GM18907 (cell line): ENCODE measurements around the gene NXPH1.
"Not testable (repeated sequence)": the region's sequence is repeated elsewhere in the genome, so short reads cannot be mapped to it uniquely, and the experiment has no call there.

Experiments used
- ATAC-seq: cut with Tn5 transposase; IDR thresholded peaks from one replicate; pipeline ENCODE4 v1.9.1; 2021; ENCODE audit warnings: mild to moderate bottlenecking, moderate library complexity; ENCODE audit not compliant: unreplicated experiment

NXPH1 gene

DNA sequence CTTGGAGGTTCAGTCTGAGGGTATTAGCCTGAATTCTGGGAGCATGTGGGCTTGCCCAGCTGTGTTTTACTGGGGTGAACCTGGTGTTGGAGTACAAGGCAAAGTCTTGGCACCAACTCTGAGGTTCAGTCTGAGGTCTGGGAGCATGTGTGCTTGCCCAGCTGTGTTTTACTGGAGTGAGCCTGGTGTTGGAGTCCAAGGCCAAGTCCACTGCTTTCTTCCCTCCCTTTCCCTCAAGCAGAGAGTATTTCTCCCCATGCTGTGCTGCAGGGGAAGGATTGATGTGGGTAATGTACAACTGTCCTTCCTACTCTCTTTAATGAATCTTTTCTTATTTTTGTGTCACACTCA, 236.1 kb downstream of the NXPH1 start:
- no peak for ATAC-seq

DNA sequence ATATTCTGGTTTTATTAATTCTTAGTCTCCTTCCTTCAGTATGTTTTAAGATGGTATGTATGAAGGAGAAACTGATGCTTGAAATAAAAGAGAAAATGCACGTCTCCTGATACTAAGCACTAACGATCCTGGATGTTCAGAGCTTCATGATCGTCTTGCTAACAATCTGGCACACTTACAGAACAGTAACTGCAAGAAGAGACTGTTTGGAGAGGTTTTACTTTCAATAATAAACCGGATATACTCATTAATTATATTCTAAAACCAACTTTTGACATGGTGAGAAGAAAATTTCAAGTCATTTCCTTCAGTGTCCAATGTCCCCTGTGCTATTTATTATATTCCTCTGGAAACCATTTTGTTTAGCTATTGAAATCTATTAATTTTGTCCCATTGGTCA, 251.0 kb downstream of the NXPH1 start:
- ATAC-seq: no peak

DNA sequence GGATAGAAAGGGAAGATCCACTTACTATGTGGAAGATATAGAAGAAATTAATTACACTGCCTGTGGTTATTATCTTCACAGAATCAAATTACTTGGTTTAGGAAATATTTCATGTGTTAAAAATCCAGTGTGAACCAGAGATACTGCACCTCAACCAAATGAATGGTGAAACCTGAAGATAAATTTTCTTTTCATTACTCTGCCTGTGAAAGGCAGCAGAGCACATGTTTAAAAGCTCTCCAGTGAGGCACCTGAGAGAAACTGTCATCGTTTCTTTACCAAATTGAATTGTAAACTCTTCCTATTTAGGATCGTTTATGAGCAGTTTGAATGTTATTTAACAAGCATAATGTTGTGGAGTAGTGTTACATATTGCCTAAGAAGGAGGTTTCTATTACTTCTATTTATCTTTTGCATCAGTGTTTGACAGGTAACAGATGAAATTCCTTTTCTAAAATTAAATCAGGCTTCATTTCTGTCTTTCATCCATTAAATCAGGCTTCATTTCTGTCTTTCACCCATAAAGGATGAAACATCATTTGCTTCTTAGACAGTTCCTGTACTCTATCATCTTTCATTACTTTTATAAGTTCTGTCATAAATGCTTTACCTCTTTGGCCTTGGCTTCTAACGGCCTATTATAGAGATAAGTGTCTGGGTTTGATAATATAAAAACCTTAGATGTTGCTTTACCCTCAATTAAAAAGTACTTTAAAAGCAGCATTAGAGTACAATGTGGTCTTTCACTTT, 266.6 kb downstream of the NXPH1 start:
- ATAC-seq: no peak

DNA sequence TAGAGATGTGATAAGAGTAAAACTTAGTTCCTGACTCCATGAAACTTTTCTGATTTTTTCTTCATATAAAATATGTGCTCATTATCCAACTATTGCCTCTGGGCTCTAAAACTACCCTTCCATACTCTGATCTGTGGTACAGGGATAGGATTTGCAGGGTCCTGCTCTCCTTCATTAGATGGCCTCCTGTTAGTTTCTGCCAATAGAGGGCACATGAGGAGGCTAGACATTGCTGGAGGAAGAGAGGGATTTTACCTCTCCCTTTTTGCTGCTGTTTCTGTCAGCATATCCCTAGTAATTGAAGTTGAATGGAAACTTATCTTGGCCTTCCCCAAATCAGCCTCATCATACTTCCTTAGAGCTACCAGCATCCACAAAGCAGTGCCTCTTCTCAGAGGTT, 269.4 kb downstream of the NXPH1 start:
- ATAC-seq: no peak

DNA sequence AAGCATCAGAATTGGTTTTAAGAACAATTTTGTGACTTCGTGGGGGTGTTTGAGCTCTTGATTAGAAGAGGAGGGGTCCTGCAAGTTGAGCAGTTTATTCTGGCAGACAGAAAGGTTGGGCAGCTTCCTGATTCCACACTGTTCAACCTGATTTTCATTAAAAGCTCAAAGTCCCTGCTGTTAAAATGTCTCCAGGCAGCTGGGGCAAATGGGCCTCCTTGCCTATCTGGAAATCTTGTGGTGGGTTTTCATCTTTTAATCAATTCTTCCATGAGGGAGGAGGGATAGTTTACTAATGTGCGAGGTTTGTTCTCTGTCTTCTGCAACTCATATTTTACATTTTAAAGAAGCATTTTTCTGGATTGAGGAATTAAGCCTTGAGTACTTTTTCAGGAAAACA, 276.7 kb downstream of the NXPH1 start:
- no peak for ATAC-seq

DNA sequence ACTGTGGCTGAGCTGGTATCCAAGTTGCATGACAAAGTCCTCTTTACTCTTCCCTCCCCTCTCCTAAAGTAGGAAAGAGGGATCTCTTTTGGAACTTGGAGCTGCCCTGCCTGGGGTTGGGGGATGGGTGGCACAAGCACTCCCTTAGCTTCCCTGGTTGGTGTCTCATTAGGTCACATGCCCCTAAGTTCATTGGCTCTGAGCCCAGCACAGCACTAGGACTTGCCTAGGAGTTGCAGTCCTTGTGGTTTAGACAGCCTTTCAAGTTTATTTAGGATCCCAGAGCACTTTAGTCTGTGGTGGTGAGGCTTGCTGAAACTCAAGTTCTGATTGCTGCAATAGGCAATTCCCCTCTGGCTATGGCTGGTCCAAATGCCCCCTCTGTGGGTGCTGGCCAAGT, 281.4 kb downstream of the NXPH1 start:
- ATAC-seq: no peak

DNA sequence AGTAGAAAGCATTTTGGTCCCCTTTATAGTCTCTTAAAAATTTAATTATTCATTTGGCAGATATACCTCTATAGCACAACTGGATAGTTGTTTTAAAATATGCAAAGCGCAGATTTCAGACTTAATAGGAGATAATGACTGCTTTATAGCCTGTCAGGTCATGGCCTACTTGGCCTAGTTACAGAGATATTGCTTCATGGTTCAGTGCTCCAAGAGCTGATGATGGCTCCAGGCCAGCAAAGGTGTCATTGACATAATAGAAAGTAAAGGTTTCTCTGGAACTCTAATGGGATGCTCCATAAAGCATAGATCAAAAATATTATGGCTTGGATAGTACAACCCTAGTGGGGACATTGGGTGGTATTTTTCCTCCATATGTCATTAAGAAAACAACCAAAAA, 285.7 kb downstream of the NXPH1 start:
- ATAC-seq: no peak

DNA sequence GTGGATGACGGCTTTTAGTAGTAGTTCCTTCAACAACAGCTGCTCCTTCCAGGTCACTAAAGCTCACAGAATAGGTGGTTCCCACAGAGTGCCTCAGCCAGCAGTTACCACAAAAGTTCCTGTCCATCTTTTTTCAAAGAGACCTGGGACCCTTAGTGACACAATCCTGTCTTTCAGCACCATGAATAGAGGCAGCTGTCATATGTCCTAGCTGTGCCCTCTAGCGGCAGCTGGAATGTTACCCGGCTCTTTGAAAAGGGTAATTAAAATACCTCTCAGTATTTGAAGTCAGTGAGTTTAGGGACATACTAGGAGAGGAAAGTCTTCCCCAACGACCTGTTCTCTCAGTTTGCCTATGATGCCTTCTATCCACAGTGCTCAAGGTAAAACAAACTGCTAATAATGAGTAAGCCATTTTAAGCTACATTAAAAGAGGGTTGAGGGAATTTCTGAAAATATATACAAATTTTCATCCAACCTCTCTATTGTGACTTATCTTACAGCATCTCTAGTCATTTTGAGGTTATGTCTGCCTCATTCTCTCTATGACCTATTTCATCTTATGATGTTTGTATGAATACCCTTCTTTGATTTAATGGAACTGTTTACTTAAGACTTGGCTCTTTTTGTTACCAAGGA, 290.8 kb downstream of the NXPH1 start:
- peak; percentile 92 for ATAC-seq

DNA sequence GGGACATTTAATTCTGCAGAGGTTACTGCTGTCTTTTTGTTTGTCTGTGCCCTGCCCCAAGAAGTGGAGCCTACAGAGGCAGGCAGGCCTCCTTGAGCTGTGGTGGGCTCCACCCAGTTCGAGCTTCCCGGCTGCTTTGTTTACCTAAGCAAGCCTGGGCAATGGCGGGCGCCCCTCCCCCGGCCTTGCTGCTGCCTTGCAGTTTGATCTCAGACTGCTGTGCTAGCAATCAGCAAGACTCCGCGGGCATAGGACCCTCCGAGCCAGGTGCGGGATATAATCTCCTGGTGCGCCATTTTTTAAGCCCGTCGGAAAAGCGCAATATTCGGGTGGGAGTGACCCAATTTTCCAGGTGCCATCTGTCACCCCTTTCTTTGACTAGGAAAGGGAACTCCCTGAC, 298.3 kb downstream of the NXPH1 start:
- not testable (repeated sequence) for ATAC-seq

DNA sequence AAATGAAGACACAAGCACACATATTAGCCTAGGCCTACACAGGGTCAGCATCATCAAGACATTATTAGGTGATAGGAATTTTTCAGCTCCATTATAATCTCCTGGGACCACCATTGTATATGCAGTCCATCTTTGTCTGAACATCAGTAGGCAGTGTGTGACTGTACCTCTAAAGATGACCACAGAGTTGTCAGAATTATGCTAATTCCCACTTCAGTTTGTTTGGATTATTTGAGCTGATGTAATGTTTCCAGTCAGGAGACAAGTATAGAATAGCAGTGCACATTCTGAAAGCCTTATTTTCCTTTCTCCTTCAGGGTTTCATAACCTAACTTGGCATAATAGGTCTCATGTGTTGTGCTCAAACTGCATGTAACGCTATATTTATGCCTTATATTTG, 306.4 kb downstream of the NXPH1 start:
- no peak for ATAC-seq

DNA sequence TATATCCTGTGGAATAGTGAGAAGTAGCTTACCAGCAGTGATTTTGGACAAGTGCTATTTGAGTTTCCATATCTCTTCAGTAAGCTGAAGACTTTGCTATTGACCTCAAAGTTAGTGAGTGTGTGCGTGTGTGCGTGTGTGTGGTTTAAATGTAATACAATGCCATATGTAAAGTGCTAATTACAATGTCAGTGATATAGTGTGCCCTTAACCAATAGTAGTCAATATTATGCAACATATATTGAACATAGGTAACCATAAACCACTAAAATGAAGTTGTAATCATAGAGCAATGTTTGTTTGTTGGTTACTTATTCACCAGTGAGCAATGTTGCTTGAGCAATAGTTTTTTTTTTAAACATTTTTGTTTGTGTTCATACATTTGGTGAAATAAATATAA, 309.4 kb downstream of the NXPH1 start:
- ATAC-seq: no peak

DNA sequence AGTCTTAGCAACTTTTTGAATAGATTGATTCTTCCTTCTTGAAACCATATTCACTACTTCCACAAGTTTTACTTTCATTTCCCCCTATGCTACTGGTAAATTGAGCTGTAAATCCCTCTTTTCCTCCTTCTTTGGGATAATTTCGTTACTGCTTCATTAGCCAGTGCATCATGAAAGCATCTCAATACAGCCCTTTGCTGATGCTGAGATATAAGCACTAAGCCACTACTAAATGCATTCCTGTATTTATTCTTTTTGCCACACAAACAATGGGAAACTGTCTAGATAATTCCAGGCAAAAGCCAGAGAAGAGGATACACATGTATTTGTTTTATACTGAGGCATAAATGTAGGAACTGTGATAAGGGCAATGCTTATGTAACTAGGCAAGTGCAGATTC, 313.9 kb downstream of the NXPH1 start:
- ATAC-seq: no peak

DNA sequence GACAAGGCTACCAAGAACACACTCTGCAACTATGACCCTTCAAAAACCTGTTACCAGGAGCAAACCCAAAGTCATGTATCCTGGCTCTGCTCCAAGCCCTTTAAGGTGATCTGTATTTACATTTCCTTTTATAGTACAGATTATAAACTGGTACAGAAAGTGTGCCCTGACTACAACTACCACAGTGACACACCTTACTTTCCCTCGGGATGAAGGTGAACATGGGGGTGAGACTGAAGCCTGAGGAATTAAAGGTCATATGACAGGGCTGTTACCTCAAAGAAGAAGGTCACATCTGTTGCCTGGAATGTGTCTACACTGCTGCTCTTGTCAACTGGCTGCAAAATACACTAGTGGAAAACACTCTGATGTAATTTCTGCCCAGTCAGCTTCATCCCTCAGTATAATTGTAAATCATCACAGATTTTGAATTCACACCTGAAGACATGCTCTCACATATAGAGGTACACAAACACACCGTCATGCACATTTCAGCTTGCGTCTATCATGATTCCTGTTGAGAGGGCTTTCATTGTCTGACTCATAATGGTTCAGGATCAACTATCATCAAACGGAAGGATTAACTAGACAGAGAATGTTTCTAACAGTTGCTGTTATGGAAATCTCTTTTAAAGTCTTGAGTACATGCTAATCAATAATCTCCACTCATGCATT, 318.3 kb downstream of the NXPH1 start:
- ATAC-seq: no peak

DNA sequence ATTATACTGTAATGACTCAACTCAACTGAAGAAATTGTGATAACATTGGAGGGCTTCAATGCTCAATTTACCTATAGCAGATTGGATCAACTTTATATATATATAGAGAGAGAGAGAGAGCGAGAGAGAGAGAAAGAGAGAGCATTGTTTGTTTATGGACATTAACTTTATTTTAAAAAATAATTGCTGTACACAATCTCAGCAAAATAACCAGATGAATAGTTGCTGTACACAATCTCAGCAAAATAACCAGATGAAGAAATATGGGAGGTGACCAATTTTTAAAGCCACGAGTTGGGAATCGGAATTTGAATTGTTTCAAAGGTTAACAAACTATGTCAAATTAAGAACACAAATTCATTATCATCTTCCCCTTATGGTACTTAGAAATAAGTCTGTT, 319.9 kb downstream of the NXPH1 start:
- no peak for ATAC-seq

DNA sequence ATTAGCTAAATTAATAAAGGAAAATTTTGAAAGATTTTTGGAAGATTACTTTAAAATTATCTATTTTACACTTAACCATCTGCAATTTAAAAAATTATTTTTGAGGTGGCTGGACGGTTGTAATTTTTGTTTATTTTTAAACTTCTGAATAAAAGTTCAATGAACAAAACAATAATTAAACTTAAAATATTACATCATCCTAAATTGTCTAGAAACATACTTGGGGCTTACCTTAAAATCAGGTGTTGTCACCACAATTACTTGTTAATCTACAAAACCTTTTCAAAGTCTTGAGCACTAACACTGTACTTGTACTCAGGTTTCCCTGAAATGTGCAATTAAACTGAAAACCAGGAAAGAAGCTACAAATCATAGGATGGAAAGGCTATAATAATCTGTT, 328.3 kb downstream of the NXPH1 start:
- no peak for ATAC-seq

DNA sequence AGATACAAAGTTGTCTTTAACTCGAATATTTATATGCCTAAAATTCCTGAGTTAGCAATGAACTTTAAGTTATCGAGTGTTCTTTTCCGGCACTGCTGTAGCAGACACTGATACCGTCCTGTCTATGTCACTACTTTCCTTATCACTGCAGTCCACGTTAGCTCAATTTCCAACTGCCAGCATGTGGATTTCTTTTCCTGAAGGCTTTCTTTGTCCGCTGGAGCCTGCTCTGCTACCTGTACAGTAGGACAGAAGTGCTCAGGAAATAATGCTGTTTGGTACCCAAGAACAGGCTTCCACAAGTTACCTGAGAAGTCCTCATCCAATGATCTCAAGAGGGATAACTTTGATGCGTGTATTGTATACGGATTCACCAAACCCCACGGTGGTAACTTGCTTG, 329.4 kb downstream of the NXPH1 start:
- no peak for ATAC-seq

DNA sequence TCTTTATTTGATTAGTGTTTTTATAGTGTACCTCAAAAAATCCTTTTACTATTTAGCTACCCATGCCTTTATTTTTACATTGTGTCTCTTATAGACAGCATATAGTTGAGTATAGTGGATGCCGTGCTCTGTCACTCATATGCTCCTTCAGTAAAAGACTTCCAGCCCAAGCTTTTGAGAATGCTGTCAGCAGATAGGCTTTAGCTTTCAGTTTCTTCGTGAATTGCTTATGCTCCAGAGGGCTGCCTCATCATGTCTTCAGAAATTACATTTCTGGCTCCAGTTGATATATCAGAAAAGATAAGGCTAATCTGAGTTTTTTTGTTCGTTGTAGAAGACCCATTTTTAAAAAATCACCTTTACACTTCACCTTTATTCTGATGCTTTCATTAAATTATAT, 332.0 kb downstream of the NXPH1 start:
- no peak for ATAC-seq

DNA sequence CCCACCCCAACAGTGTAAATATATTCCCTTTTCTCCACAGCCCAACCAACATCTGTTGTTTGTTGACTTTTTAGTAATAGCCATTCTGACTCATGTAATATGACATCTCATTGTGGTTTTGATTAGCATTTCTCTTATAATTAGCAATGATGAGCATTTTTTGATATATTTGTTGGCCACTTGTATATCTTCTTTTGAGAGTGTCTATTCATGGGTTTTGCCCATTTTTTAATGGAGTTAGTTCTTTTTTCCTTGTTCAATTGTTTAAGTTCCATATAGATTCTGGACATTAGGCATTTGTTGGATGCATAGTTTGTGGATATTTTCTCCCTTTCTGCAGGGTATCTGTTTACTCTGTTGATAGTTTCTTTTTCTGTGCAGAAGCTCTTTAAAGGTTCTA, 340.1 kb downstream of the NXPH1 start:
- no peak for ATAC-seq

DNA sequence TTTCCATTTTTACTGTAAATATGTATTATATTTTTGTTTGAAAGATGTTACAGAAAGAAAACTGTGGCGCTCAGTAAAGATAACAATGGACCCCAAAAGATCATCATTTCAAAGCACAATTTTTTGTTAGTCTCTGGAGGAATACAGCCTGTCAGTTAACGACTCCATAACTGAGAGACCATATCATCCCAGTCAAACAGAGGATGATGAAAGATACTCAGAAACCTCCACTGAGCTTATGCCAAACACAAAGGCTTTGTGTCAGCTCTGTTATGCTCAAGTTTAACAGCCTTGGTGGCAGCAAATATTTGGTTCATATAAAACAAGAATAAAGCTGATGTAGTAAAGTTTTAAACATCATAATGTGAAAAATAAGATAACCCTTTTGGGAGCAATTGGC, 345.1 kb downstream of the NXPH1 start:
- no peak for ATAC-seq

DNA sequence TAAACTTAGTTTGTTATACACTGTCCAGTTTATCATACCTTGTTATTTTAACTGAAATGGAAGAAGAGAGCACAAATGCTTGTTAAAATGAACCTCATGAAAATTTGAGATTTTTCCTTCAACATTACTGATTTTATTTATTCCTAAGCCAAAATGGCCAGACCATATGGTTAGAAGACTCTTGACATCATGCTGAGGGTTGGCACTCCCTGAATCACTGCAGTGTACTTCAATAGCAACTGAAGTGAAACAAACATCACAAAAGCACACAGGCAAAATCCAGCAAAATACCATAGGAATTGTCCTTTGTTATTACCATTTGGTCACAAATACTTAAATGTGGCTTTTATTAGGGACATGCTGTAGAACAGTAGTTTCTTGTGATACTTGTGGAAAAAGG, 347.8 kb downstream of the NXPH1 start:
- no peak for ATAC-seq

DNA sequence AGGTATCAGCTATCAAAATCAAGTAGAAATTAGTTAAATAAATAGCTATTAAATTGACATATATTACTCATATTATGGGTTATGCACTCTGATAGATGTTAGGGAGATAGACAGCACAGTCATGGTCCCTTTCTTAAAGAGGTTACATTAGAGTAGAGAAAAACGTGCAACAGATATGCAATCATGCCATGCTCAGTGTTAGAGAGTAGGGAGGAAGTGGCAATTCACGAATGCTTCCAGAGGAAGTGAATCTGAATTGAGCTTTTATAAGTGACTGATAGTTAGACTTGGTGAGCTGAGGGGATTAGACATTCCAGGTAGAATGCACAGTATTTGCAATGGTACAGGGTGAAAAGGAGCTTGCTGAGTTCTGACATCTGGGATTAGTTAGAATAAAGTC, 349.8 kb downstream of the NXPH1 start:
- no peak for ATAC-seq

DNA sequence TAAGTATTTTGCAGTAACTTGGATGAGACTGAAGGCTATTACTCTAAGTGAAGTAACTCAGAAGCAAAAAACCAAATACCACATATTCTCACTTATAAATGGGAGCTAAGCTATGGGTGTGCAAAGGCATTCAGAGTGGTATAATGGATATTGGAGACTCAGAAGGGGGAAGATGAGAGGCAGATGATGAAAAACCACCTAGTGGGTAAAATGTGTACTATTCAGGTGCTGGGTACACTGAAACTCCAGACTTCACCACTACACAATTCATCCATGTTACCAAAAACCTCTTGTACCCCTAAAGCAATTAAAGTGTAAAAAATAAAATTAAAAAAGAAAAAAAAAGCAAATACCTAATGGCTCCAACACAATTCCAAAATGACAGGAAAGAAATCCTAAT, 351.7 kb downstream of the NXPH1 start:
- ATAC-seq: no peak
